ENCODE results near the gene MNT. TPM values are rescaled to one million over a fixed set of nuclear protein-coding genes. Genes with fewer than 3 reads are reported as not detected.

MNT gene
- total RNA-seq, 1 donor from 2014 or later: 16.2 TPM

- peaks cover 13% of the 10 kb centered on the region for H3K36me3 Mint-ChIP-seq (ENCODE audit: low read depth, unreplicated experiment)
- H3K4me3 Mint-ChIP-seq (ENCODE audit: unreplicated experiment): peak overlapping the region; percentile 67
- H3K4me1 Mint-ChIP-seq (ENCODE audit: unreplicated experiment): no peaks in the 10 kb centered on the region
- TF ChIP-seq CTCF (IDR thresholded peaks at IDR 0.05; ENCODE audit: unreplicated experiment): no peak
- H3K27ac Mint-ChIP-seq (ENCODE audit: unreplicated experiment): no peak overlapping the region
- H3K9me3 Mint-ChIP-seq (ENCODE audit: unreplicated experiment): no peaks in the 10 kb centered on the region
- peaks cover 4% of the 10 kb centered on the region for H3K27me3 Mint-ChIP-seq (ENCODE audit: unreplicated experiment)
- DNase-seq (ENCODE audit: low spot score): no peak
Measured at GRCh38 chr17:2347805-2348685, 52.8 kb downstream of the MNT start.

GRCh38 chr17:2346475-2346874 is 54.4 kb downstream of the MNT start:
- Mint-ChIP-seq H3K4me3 (ENCODE audit: unreplicated experiment) (no peak overlapping the region), H3K9me3 (ENCODE audit: unreplicated experiment) (no peaks in the 10 kb centered on the region), H3K4me1 (ENCODE audit: unreplicated experiment) (no peaks in the 10 kb centered on the region), H3K36me3 (ENCODE audit: low read depth, unreplicated experiment) (peaks cover 13% of the 10 kb centered on the region), H3K27ac (ENCODE audit: unreplicated experiment) (no peak overlapping the region), H3K27me3 (ENCODE audit: unreplicated experiment) (peaks cover 4% of the 10 kb centered on the region)
- DNase-seq (ENCODE audit: low spot score): no peak
- TF ChIP-seq CTCF (IDR thresholded peaks at IDR 0.05; ENCODE audit: unreplicated experiment): no peak

- Mint-ChIP-seq H3K4me3 (ENCODE audit: unreplicated experiment) (no peak overlapping the region), H3K9me3 (ENCODE audit: unreplicated experiment) (no peaks in the 10 kb centered on the region), H3K4me1 (ENCODE audit: unreplicated experiment) (no peaks in the 10 kb centered on the region), H3K36me3 (ENCODE audit: low read depth, unreplicated experiment) (peaks cover 12% of the 10 kb centered on the region), H3K27me3 (ENCODE audit: unreplicated experiment) (no peaks in the 10 kb centered on the region), H3K27ac (ENCODE audit: unreplicated experiment) (no peak overlapping the region)
- no peak for DNase-seq (ENCODE audit: low spot score)
- TF ChIP-seq CTCF (IDR thresholded peaks at IDR 0.05; ENCODE audit: unreplicated experiment): no peak
Measured at GRCh38 chr17:2344528-2344927, 56.3 kb downstream of the MNT start.

- Mint-ChIP-seq H3K4me3 (ENCODE audit: unreplicated experiment) (no peak overlapping the region), H3K27ac (ENCODE audit: unreplicated experiment) (no peak overlapping the region), H3K36me3 (ENCODE audit: low read depth, unreplicated experiment) (peaks cover 9% of the 10 kb centered on the region), H3K4me1 (ENCODE audit: unreplicated experiment) (no peaks in the 10 kb centered on the region), H3K9me3 (ENCODE audit: unreplicated experiment) (no peaks in the 10 kb centered on the region), H3K27me3 (ENCODE audit: unreplicated experiment) (peaks cover 2% of the 10 kb centered on the region)
- no peak for DNase-seq (ENCODE audit: low spot score)
- no peak for TF ChIP-seq CTCF (IDR thresholded peaks at IDR 0.05; ENCODE audit: unreplicated experiment)
Measured at GRCh38 chr17:2343421-2343820, 57.4 kb downstream of the MNT start.

- Mint-ChIP-seq H3K9me3 (ENCODE audit: unreplicated experiment) (no peaks in the 10 kb centered on the region), H3K27ac (ENCODE audit: unreplicated experiment) (peak overlapping the region; percentile 64), H3K4me3 (ENCODE audit: unreplicated experiment) (peak overlapping the region; percentile 93), H3K4me1 (ENCODE audit: unreplicated experiment) (peaks cover 12% of the 10 kb centered on the region), H3K27me3 (ENCODE audit: unreplicated experiment) (peaks cover 10% of the 10 kb centered on the region), H3K36me3 (ENCODE audit: low read depth, unreplicated experiment) (peaks cover 10% of the 10 kb centered on the region)
- no peak for DNase-seq (ENCODE audit: low spot score)
- TF ChIP-seq CTCF (IDR thresholded peaks at IDR 0.05; ENCODE audit: unreplicated experiment): no peak
Measured at GRCh38 chr17:2338315-2338657, 62.6 kb downstream of the MNT start.

Data from endothelial cell (in vitro differentiated cells).